NCI-H2196 treated with DMSO at 0.1 percent for 48 hours (cell line): ENCODE results near the gene GRHL1.
"Not testable (repeated sequence)": the region's sequence is repeated elsewhere in the genome, so short reads cannot be mapped to it uniquely, and the experiment has no call there.

Source experiments
- DNase-seq: peaks from one replicate; lab custom pipeline; 2025; ENCODE audit not compliant: unreplicated experiment; lab: John Stamatoyannopoulos, UW

The GRHL1 gene

GRCh38 chr2:10019602-10020400 is 68.3 kb downstream of the GRHL1 start:
- DNase-seq, result no peak

- no peak for DNase-seq
Observed at GRCh38 chr2:10022041-10022421, 70.5 kb downstream of the GRHL1 start.

GRCh38 chr2:10022445-10022844 is 71.0 kb downstream of the GRHL1 start:
- DNase-seq, result no peak

GRCh38 chr2:10022966-10023662 is 71.6 kb downstream of the GRHL1 start:
- DNase-seq, result no peak

GRCh38 chr2:10026940-10027569 is 75.6 kb downstream of the GRHL1 start:
- no peak for DNase-seq

- DNase-seq, result no peak
Observed at GRCh38 chr2:10027660-10028330, 76.3 kb downstream of the GRHL1 start.

- DNase-seq, result no peak
Observed at GRCh38 chr2:10028407-10028987, 77.0 kb downstream of the GRHL1 start.

- no peak for DNase-seq
Observed at GRCh38 chr2:10028988-10029874, 77.7 kb downstream of the GRHL1 start.

- DNase-seq, result no peak
Observed at GRCh38 chr2:10029875-10030223, 78.4 kb downstream of the GRHL1 start.

GRCh38 chr2:10030311-10030736 is 78.8 kb downstream of the GRHL1 start:
- DNase-seq, result no peak

- not testable (repeated sequence) for DNase-seq
Observed at GRCh38 chr2:10030798-10031197, 79.3 kb downstream of the GRHL1 start.

GRCh38 chr2:10031886-10032745 is 80.6 kb downstream of the GRHL1 start:
- no peak for DNase-seq

- DNase-seq, result no peak
Observed at GRCh38 chr2:10032746-10033105, 81.2 kb downstream of the GRHL1 start.

- DNase-seq, result no peak
Observed at GRCh38 chr2:10033251-10034006, 81.9 kb downstream of the GRHL1 start.

- no peak for DNase-seq
Observed at GRCh38 chr2:10034333-10035052, 83.0 kb downstream of the GRHL1 start.

GRCh38 chr2:10035053-10035422 is 83.5 kb downstream of the GRHL1 start:
- DNase-seq, result no peak

GRCh38 chr2:10035633-10036032 is 84.1 kb downstream of the GRHL1 start:
- DNase-seq, result no peak
